Ramos (cell line): ENCODE data around the gene BRD2.
"Not testable (repeated sequence)": the region's sequence is repeated elsewhere in the genome, so short reads cannot be mapped to it uniquely, and the experiment has no call there.

Experiments used
- in situ Hi-C: fragments of 300-500 bp; cut with MboI; formaldehyde crosslinking; loops from one replicate; pipeline ENCODE4 v1.14.3; 2022; ENCODE audit warnings: low sequenced_read_pairs; ENCODE audit not compliant: unreplicated experiment

BRD2 gene

DNA sequence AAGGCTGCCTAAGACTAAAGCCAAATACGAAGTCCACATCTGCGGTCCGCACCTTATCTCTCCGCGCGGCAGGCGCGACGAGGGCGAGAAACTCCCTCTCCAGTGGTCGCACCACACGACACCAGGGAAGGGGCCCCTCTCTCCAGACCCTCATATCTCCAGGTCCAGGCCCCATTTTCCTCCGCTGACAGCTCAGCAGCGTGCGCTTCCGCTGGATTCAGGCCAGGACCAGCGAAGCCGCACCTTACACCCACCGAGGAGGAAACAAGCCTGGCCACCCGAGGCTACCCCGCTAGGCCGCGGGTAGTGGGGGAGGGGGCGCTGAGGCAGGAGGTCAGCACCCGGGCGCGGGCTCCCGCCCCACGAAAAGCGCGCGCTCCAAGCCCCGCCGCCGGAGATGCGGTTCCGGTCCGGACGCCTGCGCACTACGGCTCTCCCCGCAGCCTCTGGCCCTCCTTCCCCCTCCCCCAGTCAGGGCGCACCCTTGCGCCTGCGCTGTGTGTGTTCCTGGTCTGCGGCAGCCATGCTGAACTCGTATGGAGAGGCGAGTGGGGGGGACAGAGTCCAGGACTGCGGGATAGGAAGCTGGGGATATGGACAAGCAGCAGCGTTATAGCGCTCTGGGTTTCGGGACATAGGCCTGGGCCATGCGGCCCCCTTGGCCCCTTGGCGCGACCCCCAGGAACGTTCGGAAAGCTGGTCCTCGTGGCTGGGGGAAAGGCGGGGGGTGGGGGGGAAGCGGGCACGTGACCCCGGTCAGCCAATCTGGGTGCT lies at the start of gene BRD2:
Gene BRD2 (plus strand): TSS at position 502 of the 774 bp plus-strand sequence. CDS start 4,305 bp downstream, outside the sequence.
- in situ Hi-C loops = no loop called here

DNA sequence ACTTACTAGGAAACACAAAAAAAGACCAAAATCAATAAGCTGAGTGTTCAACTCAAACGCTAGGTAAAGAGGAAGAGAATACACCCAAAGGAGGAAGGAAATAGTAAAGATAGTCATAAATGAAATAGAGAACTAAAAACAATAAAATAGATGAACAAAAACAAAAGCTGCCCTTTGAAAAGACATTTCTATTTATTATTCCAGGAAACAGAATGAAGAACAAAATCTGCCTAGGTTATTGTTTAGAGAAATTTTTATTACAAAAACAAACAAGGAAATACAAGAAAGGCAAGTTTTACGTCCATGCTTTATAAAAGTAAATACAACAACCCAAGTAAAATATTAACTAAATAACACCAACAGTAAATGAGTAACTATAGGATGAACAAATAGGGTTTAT lies 47.7 kb upstream of the BRD2 start:
- in situ Hi-C loops = no loop called here

DNA sequence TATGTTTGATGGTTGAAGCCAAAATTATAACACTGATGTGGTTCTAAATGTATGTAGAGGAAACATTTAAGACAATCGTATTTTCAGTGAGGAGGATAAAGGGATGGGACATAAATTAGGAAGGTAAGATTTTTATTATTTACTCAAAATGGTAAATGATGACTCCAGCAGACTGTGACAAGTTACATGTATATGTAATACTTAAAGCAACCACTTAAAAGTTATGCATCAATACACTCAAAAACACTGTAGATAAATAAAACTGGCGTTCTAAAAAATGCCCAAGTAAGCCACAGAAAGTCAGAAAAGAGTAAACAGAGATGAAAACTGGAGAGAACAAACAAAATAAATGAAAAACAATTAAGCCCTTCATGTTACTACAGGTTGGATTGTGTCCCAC lies 46.3 kb upstream of the BRD2 start:
- in situ Hi-C loops = no loop called here

DNA sequence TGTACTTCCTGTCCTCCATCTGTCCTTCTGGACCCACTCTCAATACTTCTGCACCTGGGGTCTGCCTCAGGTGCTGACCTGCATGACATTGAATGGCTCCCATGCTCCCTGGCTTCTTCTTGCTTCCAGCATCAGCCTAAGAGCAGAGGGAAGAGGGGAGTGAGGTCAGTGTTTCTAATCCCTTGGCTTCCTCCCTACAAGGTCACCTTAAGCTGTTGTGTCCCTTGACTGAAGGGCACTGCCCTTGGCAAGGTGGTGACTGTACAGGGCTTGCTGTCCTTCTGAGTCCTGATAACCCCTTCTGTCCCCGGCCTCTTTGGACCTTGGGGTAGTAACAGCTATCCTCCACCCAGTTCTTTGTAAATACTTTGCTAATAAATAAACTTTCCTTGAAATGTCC lies 37.2 kb upstream of the BRD2 start:
- in situ Hi-C loops = no loop called here

- in situ Hi-C loops = no loop called here
Measured at GRCh38 chr6:32932132-32932868, 36.1 kb upstream of the BRD2 start.

- in situ Hi-C loops = no loop called here
Measured at GRCh38 chr6:32933661-32934085, 34.7 kb upstream of the BRD2 start.

- in situ Hi-C loops = loop anchor here (5.0 kb wide), 1 partner anchor 48 kb away; no protein-coding TSS in a partner anchor
Measured at GRCh38 chr6:32935551-32936238, 32.7 kb upstream of the BRD2 start.

- in situ Hi-C loops = loop anchor here (5.0 kb wide), 1 partner anchor 49 kb away; no protein-coding TSS in a partner anchor
Measured at GRCh38 chr6:32936239-32937152, 31.9 kb upstream of the BRD2 start.

- in situ Hi-C loops = loop anchor here (5.0 kb wide), 1 partner anchor 50 kb away; no protein-coding TSS in a partner anchor
Measured at GRCh38 chr6:32937230-32937633, 31.2 kb upstream of the BRD2 start.

- in situ Hi-C loops = loop anchor here (5.0 kb wide), 1 partner anchor 51 kb away; no protein-coding TSS in a partner anchor
Measured at GRCh38 chr6:32938494-32938893, 29.9 kb upstream of the BRD2 start.

DNA sequence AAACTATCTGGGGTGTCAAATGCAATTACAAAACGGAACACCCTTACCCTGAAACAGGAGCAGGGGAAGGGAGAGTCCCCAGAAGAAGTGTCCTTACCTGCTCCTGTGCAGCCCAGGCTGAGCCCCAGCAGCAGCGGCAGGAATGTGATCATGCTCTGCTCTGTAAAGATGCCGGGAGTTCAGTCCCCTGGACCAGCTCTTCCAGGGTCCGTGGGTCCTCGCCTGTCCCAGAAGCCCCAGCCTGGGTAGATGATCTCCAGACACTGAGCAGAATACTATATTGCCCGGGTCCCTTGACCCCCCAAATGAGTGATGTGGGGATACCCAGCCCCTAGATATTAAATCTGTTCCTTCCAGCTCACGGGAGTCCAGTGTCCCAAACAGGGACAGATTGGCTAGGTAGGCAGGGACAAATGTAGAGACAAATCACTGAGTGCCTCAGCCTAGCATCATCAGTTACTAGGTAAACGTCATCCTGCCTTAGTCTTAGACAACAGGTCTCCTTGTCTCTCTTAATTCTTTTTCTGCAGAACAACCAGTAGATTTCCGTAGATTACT lies 27.7 kb upstream of the BRD2 start, which contains the start of gene HLA-DMB:
Gene HLA-DMB (minus strand): TSS at position 373 of the 558 bp plus-strand sequence. CDS start 221 bp downstream, at position 152.
- in situ Hi-C loops = no loop called here

GRCh38 chr6:32941214-32941768 lies 27.1 kb upstream of the BRD2 start:
- in situ Hi-C loops = no loop called here

- in situ Hi-C loops = not testable (repeated sequence)
Measured at GRCh38 chr6:32942555-32943123, 25.8 kb upstream of the BRD2 start.

- in situ Hi-C loops = no loop called here
Measured at GRCh38 chr6:32943864-32944649, 24.3 kb upstream of the BRD2 start.

DNA sequence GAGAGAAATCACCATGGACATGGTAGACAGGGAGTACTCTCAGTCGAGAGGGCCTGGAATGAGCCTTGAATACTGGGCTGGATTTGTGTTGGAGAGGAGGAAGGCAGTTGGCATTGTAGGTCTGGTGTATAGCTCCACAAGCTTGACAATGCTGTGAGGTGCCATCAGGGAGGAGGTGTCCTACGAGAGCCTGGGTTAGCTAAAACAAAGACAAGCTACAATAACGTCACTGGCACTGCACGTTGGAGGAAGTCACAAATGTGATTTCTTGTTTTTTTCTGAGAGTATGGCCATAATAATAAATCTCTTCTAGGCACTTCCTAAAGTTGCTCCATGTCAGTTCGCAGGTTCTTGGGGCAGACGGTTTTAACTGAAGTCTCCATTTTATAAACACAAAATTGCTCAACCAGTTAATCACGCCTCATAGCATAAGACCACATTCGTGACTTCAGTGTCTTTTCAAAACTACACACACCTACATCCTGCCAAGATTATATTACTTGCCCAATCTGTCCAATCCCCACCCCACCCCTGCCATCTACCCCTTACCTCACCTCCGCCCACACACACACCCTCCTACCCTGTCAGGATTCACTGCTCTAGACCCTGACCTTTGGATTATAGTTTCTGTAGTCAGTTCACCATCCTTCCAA lies 23.2 kb upstream of the BRD2 start:
- in situ Hi-C loops = no loop called here

GRCh38 chr6:32945953-32946352 lies 22.4 kb upstream of the BRD2 start:
- in situ Hi-C loops = no loop called here

GRCh38 chr6:32946893-32947292 lies 21.5 kb upstream of the BRD2 start:
- in situ Hi-C loops = no loop called here
